HepG2 (cell line): ENCODE results near the gene PCNT. TPM values are rescaled to one million over a fixed set of nuclear protein-coding genes. Genes with fewer than 3 reads are reported as not detected.
A peak's percentile ranks its signal among the peaks of the same experiment; 100 is the strongest.

Source experiments
- BATF2 ChIP-seq: sonication (generic); formaldehyde crosslinking; IDR thresholded peaks from 2 replicates; pipeline ENCODE4 v1.8.0; 2022; ENCODE audit warnings: mild to moderate bottlenecking, missing genetic modification reagents, moderate library complexity
- ETS1 ChIP-seq: sonication (generic); formaldehyde crosslinking; IDR thresholded peaks from 2 replicates; pipeline ENCODE4 v1.4.0; 2020; ENCODE audit warnings: missing genetic modification reagents
- GATAD1 ChIP-seq: IDR thresholded peaks from 2 replicates; pipeline ENCODE4 v1.6.1; 2016; ENCODE audit warnings: missing genetic modification reagents, missing compliant biosample characterization
- MEF2D ChIP-seq: sonication (generic); formaldehyde crosslinking; IDR thresholded peaks from 2 replicates; pipeline ENCODE4 v1.5.1; 2020; ENCODE audit warnings: mild to moderate bottlenecking, missing genetic modification reagents
- RFX1 ChIP-seq: fragments of 450-650 bp; IDR thresholded peaks from 2 replicates; pipeline ENCODE4 v1.6.1; 2017
- SMARCE1 ChIP-seq: fragments of 450-650 bp; IDR thresholded peaks from 2 replicates; pipeline ENCODE4 v1.6.1; 2017; ENCODE audit warnings: borderline replicate concordance
- SNAI1 ChIP-seq: sonication (generic); formaldehyde crosslinking; IDR thresholded peaks from 2 replicates; pipeline ENCODE4 v1.5.0; 2020; ENCODE audit warnings: mild to moderate bottlenecking, missing genetic modification reagents, borderline replicate concordance
- TAF15 ChIP-seq: fragments of 200-400 bp; formaldehyde crosslinking; IDR thresholded peaks from one replicate; pipeline ENCODE4 v1.6.1; 2018; ENCODE audit warnings: mild to moderate bottlenecking, low read depth, low read length; ENCODE audit not compliant: poor library complexity, severe bottlenecking
- TBX2 ChIP-seq: sonication (generic); formaldehyde crosslinking; IDR thresholded peaks from 2 replicates; pipeline ENCODE4 v1.5.0; 2020; ENCODE audit warnings: missing genetic modification reagents, mild to moderate bottlenecking, borderline replicate concordance
- ZBTB46 ChIP-seq: sonication (generic); formaldehyde crosslinking; IDR thresholded peaks from 2 replicates; pipeline ENCODE4 v1.4.0; 2020; ENCODE audit warnings: mild to moderate bottlenecking, missing genetic modification reagents, borderline replicate concordance
- ZNF205 ChIP-seq: IDR thresholded peaks from 2 replicates; pipeline ENCODE4 v1.6.1; 2018; ENCODE audit warnings: missing biosample characterization, missing genetic modification reagents
- ZNF235 ChIP-seq: sonication (generic); formaldehyde crosslinking; IDR thresholded peaks from 2 replicates; pipeline ENCODE4 v1.8.1; 2023; ENCODE audit warnings: mild to moderate bottlenecking, missing genetic modification reagents, borderline replicate concordance
- ZNF3 ChIP-seq: IDR thresholded peaks from 2 replicates; pipeline ENCODE4 v1.7.0; 2017; ENCODE audit warnings: inconsistent platforms
- ZNF615 ChIP-seq: sonication (generic); formaldehyde crosslinking; IDR thresholded peaks from 2 replicates; pipeline ENCODE4 v1.5.0; 2020; ENCODE audit warnings: mild to moderate bottlenecking, missing genetic modification reagents, borderline replicate concordance
- ZNF674 ChIP-seq: sonication (generic); formaldehyde crosslinking; IDR thresholded peaks from 2 replicates; pipeline ENCODE4 v1.5.0; 2020; ENCODE audit warnings: low read depth, mild to moderate bottlenecking, missing genetic modification reagents
- ZNF879 ChIP-seq: sonication (generic); formaldehyde crosslinking; IDR thresholded peaks from 2 replicates; pipeline ENCODE4 v1.8.1; 2023; ENCODE audit warnings: missing genetic modification reagents
- polyA plus RNA-seq, 8 experiments: library from polyadenylated mRNA; depleted of rRNA in 3 of 8; stranded (reverse) in 7 of 8; unstranded in 1 of 8; fragments of >200 nt; fragmentation: Illumina TruSeq in 4 of 8; extraction: Trizol in 4 of 8; gene quantifications; 2 replicates each; pipeline versions ENCODE4 v1.2.1 to v1.2.3, GENCODE V29; 2011 to 2016; ENCODE audit warnings: low read depth in 4 of 8, missing spikeins in 1 of 8, mixed read lengths in 1 of 8; ENCODE audit not compliant: insufficient read depth in 1 of 8
- total RNA-seq, 5 experiments: library from RNA; depleted of rRNA; stranded (reverse); fragments of >200 nt; fragmentation: Illumina TruSeq; extraction: Trizol; gene quantifications; 2 replicates each; pipeline ENCODE4 v1.2.3, GENCODE V29; 2016; ENCODE audit warnings: low read depth in 1 of 5
- TF ChIP-seq, protein P1 (sequence below): sonication (generic); formaldehyde crosslinking; IDR thresholded peaks from 2 replicates; pipeline ENCODE4 v1.4.0; 2020; ENCODE audit warnings: missing genetic modification reagents
- TF ChIP-seq, protein P2 (sequence below): sonication (generic); formaldehyde crosslinking; IDR thresholded peaks from 2 replicates; pipeline ENCODE4 v1.8.1; 2023; ENCODE audit warnings: mild to moderate bottlenecking, missing genetic modification reagents
- TF ChIP-seq, protein P3 (sequence below): sonication (generic); formaldehyde crosslinking; conservative IDR thresholded peaks from 2 replicates; pipeline ENCODE4 v1.8.0; 2022; ENCODE audit warnings: mild to moderate bottlenecking, moderate library complexity, missing genetic modification reagents

The PCNT gene
- total and polyA plus RNA-seq, 2 of the 13 experiments (the other 11 are each of a cell fraction or from before 2014, with no cell fraction given), result 5.6 to 12.4 TPM

DNA sequence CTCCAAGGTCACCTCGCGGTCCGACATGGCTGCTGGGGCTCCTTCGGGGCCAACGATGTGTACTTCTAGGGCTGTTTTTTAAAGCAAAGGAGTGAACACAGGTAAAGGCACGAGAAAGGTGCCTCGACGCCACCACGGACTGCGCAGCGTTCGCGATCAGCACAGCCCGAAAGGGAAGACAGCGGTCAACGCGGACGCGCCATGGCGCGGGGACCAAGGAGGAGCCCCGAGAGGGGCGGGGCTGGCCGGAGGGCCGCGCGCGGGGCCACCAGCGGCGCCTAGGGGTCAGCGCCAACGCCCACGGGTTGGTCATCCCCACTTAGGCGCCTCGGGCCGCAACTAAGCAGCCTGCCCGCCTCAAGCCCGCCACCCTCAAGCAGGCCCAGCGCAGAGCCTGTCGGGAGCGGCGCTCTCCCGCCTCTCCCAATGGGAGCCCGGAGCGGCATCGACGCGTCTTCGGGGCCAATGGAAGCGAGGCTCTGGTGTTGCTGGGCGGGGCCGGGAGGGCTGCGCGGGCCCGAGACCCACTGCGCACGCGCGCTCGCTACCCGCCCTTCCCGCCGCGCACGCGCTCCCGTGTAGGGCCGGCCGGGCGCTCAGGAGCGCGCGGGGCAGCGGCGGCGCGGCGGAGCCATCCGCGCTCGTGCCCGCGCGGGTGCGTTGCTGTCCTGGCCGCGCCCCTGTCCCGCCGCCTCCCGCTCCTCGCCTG, 134.5 kb downstream of the PCNT start, which contains the start of gene DIP2A (continued):
- TF ChIP-seq, protein P1, sequence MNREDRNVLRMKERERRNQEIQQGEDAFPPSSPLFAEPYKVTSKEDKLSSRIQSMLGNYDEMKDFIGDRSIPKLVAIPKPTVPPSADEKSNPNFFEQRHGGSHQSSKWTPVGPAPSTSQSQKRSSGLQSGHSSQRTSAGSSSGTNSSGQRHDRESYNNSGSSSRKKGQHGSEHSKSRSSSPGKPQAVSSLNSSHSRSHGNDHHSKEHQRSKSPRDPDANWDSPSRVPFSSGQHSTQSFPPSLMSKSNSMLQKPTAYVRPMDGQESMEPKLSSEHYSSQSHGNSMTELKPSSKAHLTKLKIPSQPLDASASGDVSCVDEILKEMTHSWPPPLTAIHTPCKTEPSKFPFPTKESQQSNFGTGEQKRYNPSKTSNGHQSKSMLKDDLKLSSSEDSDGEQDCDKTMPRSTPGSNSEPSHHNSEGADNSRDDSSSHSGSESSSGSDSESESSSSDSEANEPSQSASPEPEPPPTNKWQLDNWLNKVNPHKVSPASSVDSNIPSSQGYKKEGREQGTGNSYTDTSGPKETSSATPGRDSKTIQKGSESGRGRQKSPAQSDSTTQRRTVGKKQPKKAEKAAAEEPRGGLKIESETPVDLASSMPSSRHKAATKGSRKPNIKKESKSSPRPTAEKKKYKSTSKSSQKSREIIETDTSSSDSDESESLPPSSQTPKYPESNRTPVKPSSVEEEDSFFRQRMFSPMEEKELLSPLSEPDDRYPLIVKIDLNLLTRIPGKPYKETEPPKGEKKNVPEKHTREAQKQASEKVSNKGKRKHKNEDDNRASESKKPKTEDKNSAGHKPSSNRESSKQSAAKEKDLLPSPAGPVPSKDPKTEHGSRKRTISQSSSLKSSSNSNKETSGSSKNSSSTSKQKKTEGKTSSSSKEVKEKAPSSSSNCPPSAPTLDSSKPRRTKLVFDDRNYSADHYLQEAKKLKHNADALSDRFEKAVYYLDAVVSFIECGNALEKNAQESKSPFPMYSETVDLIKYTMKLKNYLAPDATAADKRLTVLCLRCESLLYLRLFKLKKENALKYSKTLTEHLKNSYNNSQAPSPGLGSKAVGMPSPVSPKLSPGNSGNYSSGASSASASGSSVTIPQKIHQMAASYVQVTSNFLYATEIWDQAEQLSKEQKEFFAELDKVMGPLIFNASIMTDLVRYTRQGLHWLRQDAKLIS (CRISPR knock-in tag), result no peak
- TF ChIP-seq MEF2D (CRISPR knock-in tag), result no peak
- TF ChIP-seq TAF15, result peak; percentile 56
- TF ChIP-seq ZNF235, result 0 out of 2 replicates have a peak, but pooled peaks have one; percentile 71
- TF ChIP-seq, protein P2, sequence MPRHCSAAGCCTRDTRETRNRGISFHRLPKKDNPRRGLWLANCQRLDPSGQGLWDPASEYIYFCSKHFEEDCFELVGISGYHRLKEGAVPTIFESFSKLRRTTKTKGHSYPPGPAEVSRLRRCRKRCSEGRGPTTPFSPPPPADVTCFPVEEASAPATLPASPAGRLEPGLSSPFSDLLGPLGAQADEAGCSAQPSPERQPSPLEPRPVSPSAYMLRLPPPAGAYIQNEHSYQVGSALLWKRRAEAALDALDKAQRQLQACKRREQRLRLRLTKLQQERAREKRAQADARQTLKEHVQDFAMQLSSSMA (CRISPR knock-in tag), result no peak; the same call in 1 of the 2 replicates
- TF ChIP-seq ZBTB46 (CRISPR knock-in tag), result no peak
- no peak for TF ChIP-seq BATF2 (CRISPR knock-in tag)
- no peak for TF ChIP-seq ZNF3 (CRISPR knock-in tag)
- no peak for TF ChIP-seq ZNF615 (CRISPR knock-in tag)
- no peak for TF ChIP-seq ETS1
- TF ChIP-seq RFX1, result no peak
- TF ChIP-seq SNAI1 (CRISPR knock-in tag), result no peak
- TF ChIP-seq, protein P3, sequence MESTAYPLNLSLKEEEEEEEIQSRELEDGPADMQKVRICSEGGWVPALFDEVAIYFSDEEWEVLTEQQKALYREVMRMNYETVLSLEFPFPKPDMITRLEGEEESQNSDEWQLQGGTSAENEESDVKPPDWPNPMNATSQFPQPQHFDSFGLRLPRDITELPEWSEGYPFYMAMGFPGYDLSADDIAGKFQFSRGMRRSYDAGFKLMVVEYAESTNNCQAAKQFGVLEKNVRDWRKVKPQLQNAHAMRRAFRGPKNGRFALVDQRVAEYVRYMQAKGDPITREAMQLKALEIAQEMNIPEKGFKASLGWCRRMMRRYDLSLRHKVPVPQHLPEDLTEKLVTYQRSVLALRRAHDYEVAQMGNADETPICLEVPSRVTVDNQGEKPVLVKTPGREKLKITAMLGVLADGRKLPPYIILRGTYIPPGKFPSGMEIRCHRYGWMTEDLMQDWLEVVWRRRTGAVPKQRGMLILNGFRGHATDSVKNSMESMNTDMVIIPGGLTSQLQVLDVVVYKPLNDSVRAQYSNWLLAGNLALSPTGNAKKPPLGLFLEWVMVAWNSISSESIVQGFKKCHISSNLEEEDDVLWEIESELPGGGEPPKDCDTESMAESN, result peak; percentile 60; the same call in 1 of the 2 replicates
- peak; percentile 38; the same call in 1 of the 2 replicates for TF ChIP-seq ZNF674 (CRISPR knock-in tag)
- TF ChIP-seq GATAD1, result peak; percentile 92
- no peak for TF ChIP-seq ZNF879 (CRISPR knock-in tag)
- 0 out of 2 replicates have a peak, but pooled peaks have one; percentile 40 for TF ChIP-seq ZNF205
- peak; percentile 89 for TF ChIP-seq TBX2
- TF ChIP-seq SMARCE1, result no peak
